ENCODE data around the gene ENHO.

DNA sequence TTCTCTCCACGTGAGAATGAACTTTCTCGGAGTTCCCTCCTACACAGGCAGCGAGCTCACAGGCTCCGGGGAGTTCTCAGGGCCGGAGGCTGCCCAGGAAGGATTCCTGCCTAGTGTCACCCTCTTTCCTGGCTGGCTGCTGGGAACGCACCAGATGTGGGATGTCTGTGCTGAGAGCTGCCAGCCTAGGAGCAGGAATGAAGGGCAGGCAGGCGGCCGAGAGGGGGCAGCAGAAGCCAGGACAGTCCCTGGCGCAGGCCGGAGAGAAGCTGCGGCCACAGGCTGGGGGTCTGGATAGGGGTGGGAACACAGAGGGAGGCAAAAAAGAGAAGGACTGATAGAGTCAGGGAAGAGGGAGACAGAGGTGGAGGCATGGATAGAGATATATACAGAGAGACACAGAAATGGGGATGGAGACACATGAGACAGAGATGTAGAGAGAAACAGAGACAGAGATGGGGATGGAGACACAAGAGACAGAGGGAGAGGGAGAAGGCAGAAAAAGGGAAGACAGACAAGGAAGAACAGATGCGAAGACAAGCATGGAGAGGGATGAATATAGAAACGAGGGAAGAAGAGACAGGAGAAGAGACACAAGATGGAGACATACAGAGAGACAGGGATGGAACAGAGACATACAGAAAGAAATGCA, 25.3 kb upstream of the ENHO start:
- no peak for TF ChIP-seq SIN3A (IDR thresholded peaks at IDR 0.05; ENCODE audit: borderline replicate concordance, insufficient read depth, low read length)
- no peak for TF ChIP-seq POLR2AphosphoS5 (IDR thresholded peaks at IDR 0.05; ENCODE audit: low read depth, low read length)
- TF ChIP-seq REST (IDR thresholded peaks at IDR 0.05; ENCODE audit: insufficient read depth in 1 of 2, low read depth in 2 of 2, low read length in 2 of 2), result no peak

All from PFSK-1 (cell line).